Measurements from ENCODE around the gene TAC4. TPM values are rescaled to one million over a fixed set of nuclear protein-coding genes. Genes with fewer than 3 reads are reported as not detected.

The TAC4 gene, protein sequence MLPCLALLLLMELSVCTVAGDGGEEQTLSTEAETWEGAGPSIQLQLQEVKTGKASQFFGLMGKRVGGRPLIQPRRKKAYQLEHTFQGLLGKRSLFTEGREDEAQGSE
- not detected in 2 replicates for total RNA-seq (2014; rRNA removed; shearing (Covaris generic))

DNA sequence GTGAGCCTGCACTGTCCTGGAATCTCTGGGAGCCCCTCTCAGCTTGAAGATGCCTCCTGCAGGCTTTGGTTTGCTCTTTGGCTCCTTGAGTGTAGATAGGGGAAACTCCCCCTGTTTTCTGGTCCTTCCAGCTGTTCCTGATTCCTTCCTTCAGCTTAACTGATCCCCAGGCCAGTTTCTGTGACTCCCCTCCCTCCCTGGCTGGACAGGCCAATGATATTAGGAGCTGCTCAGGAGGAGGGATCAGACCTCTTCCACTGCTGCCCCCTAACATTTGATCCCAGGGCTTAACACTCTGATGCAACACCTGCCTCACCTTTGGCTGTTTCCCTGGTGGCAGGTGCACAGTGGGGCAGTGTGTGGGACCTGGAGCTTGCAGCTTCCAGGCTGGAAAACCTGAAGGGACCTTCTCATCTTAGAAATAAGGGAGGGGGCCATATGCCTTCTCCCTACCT is at the start of gene TAC4:
TAC4 (minus strand) TSS at position 51 of the 455 bp plus-strand sequence. CDS start 52 bp downstream, outside the sequence.
- no peak for DNase-seq (ENCODE audit: low spot score)

DNA sequence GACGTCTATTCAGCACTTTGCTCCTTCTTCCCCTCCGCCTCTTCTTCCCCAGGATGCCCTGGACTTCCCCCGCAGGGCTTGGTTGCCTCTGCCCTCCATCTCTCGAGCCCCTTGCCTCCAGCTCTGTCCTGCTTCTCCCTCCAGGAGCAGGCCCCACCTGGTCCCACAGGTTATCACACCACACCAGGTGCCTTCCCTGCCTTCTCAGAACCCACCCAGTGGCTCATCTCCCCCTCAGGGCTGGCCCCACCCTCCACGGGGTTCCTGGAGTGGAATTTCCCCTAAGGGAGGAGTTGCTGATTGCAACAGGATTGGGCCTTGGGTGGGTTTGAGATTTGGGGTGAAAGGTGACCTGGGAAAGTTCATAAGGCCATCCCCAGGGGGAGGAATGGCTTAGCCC is 49.0 kb upstream of the TAC4 start:
- no peak for DNase-seq (ENCODE audit: low spot score)

DNA sequence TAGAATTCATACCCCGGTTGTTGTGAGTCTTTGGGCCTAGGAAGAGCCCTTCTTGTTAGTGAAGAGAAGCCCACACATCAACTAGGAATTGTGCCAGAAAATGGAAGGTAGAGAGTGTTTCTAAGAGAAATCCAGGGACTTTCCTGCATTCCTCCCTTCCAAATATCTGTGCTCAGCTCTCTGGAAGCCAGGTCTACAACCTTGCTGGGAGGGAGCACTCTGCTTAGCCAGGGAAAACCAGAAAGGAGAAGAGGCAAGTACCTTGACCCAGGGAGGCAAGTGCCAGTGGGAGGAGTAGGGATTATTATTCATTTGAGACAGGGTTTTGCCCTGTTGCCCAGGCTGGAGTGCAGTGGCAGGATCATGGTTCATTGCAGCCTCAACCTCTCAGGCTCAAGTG is 48.4 kb upstream of the TAC4 start:
- DNase-seq (ENCODE audit: low spot score) = no peak

- no peak for DNase-seq (ENCODE audit: low spot score)
These were observed 47.9 kb upstream of the TAC4 start for GRCh38 chr17:49895812-49896211.

DNA sequence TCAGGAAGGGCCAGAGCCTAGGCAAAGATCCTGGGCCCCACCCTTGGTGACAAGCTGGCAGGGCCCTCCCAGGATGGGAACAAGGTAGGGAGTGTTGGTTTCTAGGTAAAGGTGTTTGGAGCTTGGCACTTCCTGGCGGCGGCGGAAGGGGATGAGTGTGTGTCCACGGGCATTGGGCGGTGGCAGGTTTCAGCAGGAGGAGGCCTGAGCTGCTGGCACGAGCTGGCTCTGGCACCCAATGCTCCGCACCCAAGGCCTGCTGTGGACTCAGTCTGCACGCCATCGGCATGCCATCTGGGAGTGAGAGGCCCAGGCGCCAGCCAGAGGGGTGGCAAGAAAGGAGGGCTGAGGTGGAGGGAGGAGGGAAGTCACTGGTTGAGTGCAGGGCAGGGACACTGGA is 46.9 kb upstream of the TAC4 start:
- no peak for DNase-seq (ENCODE audit: low spot score)

- DNase-seq (ENCODE audit: low spot score) = no peak
These were observed 44.0 kb upstream of the TAC4 start for GRCh38 chr17:49891694-49892389.

GRCh38 chr17:49891271-49891670 is 43.4 kb upstream of the TAC4 start:
- no peak for DNase-seq (ENCODE audit: low spot score)

DNA sequence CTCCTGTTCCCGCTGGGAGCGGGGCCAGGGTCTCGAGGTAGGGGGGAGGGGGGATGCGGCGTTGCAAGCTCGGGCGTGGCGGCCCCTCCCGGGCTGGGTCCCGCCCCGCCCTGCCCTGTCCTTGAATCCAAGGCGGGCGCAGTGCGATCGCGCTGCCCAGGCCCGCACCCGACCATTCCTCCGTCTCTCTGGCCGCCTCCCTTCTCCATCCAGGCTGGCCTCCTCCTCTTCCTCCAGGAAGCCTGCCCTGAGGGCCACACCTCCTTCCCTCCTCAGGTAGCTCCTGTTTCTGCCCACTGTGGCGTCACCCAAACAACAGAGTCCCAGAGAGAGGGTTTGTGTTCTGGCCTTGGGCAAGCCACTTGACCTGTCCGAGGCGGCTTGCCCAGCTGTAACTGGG is 43.0 kb upstream of the TAC4 start:
- no peak for DNase-seq (ENCODE audit: low spot score)

GRCh38 chr17:49890077-49890821 is 42.4 kb upstream of the TAC4 start:
- DNase-seq (ENCODE audit: low spot score) = no peak

GRCh38 chr17:49889500-49889899 is 41.6 kb upstream of the TAC4 start:
- DNase-seq (ENCODE audit: low spot score) = no peak

- DNase-seq (ENCODE audit: low spot score) = no peak
These were observed 40.0 kb upstream of the TAC4 start for GRCh38 chr17:49887744-49888360.

DNA sequence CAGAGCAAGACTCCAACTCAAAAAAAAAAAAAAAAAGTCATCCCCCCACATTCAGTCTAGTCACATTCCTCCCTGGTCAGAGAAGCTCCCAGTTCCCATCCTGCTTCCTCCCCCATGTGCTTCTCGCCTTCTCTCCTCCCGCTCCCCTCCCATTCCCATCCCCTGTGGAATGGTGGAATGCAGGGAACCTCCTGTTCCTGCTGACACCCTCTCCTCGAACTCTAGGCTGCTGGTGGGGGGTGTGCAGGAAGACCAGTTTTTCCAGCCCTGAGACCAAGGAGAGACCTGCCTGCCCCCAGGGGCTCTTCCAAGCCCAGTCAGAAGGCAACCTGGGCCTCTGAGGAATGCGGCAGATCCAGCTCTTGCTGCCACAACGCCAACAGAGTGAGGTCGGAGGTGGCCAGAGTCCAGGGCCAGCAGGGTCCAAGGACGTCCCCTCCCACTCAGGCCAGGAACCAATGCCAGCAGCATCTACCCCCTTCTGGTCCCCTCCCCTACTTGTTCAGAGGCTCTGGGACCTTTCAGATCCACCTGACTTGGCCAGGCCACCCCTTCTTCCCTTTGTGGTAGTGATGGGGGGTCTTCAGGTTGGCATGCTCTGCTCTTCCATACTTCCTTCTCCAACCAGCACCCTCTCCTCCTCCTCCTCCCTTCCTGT is 39.3 kb upstream of the TAC4 start:
- no peak for DNase-seq (ENCODE audit: low spot score)

DNA sequence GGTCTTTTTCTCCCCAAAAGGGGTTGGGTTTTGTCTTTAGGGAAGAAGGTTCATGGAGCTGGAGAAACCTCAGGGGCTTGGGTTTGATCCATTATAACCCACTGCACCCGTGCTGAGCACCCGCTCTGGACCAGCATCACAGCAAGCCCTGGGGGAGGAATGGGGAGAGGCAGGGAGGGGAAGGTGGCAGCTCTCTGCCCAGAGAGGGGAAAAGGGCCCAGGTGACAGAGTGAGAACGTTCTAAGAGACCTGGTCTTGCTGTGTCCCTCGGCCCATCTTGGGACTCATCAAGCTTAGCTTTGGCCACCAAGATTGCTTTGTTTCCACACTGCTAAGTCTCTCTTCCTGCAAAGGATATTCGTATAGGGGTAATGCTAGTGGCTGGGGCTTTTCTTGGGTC is 38.2 kb upstream of the TAC4 start:
- DNase-seq (ENCODE audit: low spot score) = no peak

DNA sequence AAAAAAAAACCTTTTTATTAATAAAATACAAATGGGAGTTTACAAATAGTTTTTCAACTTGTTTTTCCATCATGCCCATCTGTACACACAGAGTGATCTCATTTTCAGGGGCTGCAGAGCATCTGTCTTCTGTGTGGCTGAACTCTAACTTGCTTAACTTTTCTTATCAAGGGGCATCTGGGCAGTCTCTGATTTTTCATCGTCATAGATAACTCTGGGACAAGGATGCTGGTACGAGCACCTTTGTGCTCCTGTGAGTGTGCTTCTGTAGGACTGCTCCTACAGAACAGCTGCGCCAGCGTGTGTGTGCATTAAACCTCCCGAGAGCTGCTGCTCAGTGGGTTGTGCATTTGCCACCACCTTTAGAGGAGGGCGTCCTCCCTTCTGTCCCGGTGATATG is 34.6 kb upstream of the TAC4 start:
- DNase-seq (ENCODE audit: low spot score) = no peak

DNA sequence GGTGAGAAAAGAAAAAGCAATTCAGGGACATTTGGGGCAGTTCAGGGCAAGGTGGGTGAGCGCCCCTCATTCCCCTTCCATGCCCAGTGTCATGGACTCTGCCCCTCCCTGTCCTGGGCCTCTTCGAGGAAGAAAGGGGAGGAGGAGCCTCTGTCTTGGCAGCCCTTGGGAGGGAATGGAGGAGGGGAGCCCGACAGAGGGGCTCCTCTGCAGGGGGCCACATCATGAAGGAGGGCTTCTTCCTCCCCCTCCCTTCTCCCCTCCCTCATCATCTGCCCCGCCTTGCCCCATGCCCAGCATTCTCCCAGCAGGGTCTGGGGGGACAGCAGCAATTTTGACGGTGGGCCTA is 33.2 kb upstream of the TAC4 start:
- DNase-seq (ENCODE audit: low spot score) = no peak

DNA sequence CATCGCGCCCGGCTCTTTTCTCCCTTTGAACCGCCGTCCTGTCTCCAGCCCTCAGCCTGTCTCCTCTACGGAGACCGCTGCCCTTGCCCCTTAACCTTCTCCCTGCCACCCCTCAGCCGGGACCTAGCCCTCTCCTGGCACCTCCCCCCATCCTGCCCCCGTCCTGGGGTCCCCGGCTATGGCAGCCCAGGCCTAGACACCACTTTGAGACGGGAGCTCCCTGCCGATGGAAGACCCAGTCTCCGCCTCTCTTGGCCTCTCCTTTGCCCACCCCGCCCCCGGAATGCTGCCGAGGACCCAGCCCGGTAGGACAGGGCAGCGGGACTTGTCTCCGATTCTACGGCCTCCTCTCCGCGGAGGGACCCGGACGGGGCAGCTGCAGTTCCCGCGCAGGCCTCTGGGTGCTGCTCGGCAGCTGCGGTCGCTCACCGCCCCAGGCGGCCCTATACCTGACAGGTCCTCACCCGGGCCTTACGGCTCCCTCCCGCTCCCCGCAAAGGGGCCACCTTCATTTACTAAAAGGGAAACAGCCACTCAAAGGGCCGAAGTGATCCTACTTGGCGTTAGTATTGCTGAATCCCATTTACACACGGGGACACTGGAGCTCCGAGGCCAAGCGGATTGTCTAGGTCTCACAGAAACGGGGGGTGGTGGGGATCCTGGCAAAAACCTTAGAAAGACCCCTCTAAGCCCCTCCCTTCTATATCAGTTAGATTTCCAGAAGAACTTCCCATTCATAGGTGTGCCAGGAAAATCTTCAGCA is 32.6 kb upstream of the TAC4 start:
- DNase-seq (ENCODE audit: low spot score) = peak; percentile 59

GRCh38 chr17:49878931-49879904 is 31.3 kb upstream of the TAC4 start:
- no peak for DNase-seq (ENCODE audit: low spot score)

DNA sequence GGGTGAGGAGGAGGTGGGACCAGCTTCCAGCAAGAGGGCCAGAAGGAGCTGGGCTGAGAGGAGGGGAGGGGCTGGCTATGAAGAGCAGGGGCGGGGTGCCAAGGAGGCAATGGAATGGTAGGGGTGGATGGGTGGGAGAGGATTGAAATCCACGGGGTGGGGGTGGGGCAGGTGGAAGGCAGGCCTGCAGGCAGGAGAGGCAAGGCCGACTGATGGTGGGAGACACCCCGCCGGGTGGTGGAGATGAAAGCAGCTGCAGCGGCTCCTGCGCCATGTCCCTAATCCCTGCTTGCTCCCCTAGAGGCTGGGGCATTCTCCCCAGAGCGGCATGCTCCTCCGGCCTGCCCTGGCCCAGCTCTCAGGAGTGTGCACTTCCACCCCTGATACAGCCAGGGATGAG is 27.8 kb upstream of the TAC4 start:
- no peak for DNase-seq (ENCODE audit: low spot score)

DNA sequence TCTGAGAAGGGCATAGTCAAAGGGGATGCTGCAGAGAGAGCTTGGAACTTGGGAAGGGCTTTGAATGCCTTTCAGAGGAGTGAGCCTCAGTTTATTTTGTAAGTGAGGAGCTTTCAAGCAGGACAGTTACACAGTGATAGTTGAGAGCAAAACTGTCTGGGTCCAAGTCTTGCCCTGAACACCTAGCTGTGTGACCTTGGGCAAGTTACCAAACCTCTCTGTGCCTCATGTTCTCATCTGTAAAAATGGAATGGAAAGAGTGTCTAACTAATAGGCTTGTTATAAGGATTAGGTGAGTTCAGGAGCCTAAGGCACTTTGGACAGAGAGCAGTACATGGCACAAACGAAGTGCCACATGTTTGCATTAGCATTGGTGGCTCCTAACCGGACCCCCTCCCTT is 27.0 kb upstream of the TAC4 start:
- no peak for DNase-seq (ENCODE audit: low spot score)

- DNase-seq (ENCODE audit: low spot score) = no peak
These were observed 26.1 kb upstream of the TAC4 start for GRCh38 chr17:49873926-49874325.
